Measurements from ENCODE around the gene PTPRR.

DNA sequence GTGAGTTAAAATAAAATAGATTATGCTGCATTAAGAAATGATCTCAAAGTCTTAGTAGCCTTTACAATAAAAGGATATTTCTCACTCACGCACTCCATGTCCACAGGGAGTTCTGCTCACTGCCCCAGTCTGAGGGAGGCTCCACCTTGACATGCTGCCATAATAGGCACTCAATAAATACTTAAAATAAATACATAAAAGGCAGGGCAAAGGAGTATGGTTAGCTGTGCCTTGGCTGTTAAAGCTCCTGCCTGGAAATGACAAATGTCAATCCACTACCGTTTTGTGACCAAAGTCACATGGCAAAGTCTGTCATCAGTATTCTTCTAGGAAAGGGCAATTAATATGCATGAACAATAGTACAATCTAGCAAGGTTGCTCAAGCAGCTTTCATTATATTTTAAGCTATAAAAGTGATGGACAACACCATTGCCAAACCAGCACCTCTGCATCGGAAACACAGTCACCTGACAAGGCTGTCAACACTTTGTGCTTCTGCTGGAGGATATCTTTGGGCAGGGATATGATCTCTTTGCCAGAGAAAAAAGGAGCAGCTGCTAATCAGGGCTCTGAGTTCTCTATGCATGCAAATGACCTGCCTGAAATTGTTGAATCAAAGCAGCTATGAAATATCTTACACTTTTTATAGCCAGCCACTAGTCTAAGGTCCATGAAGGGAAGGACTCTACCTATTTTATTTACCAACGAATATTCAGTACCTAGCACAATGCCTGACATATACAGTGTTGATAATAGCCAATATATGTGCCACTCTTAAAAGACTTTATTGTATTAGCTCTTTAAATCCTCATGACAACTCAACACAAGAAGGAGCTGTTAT lies 90.1 kb downstream of the PTPRR start:
- TF ChIP-seq, protein P1, sequence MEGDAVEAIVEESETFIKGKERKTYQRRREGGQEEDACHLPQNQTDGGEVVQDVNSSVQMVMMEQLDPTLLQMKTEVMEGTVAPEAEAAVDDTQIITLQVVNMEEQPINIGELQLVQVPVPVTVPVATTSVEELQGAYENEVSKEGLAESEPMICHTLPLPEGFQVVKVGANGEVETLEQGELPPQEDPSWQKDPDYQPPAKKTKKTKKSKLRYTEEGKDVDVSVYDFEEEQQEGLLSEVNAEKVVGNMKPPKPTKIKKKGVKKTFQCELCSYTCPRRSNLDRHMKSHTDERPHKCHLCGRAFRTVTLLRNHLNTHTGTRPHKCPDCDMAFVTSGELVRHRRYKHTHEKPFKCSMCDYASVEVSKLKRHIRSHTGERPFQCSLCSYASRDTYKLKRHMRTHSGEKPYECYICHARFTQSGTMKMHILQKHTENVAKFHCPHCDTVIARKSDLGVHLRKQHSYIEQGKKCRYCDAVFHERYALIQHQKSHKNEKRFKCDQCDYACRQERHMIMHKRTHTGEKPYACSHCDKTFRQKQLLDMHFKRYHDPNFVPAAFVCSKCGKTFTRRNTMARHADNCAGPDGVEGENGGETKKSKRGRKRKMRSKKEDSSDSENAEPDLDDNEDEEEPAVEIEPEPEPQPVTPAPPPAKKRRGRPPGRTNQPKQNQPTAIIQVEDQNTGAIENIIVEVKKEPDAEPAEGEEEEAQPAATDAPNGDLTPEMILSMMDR (IDR thresholded peaks at IDR 0.05), result no peak
- TF ChIP-seq POLR2A (IDR thresholded peaks at IDR 0.05), result no peak

Data from body of pancreas (tissue), 4 donors.